Body of pancreas (tissue), 4 donors: ENCODE measurements around the gene ABHD8.
A peak's percentile ranks its signal among the peaks of the same experiment; 100 is the strongest.

Experiments used
- CTCF ChIP-seq, 7 experiments: fragments of 450-650 bp in 4 of 7; fragments of 200-600 bp in 3 of 7; sonication (generic) in 3 of 7; IDR thresholded peaks; one replicate each; pipeline ENCODE4 v1.5.1; 2016 to 2019; ENCODE audit warnings: antibody characterized with exemption in 7 of 7
- POLR2A ChIP-seq, 3 donors: fragments of 450-650 bp; IDR thresholded peaks; one replicate each; pipeline ENCODE4 v1.6.1; 2016; ENCODE audit warnings: antibody characterized with exemption in 3 of 3, mild to moderate bottlenecking in 2 of 3

DNA sequence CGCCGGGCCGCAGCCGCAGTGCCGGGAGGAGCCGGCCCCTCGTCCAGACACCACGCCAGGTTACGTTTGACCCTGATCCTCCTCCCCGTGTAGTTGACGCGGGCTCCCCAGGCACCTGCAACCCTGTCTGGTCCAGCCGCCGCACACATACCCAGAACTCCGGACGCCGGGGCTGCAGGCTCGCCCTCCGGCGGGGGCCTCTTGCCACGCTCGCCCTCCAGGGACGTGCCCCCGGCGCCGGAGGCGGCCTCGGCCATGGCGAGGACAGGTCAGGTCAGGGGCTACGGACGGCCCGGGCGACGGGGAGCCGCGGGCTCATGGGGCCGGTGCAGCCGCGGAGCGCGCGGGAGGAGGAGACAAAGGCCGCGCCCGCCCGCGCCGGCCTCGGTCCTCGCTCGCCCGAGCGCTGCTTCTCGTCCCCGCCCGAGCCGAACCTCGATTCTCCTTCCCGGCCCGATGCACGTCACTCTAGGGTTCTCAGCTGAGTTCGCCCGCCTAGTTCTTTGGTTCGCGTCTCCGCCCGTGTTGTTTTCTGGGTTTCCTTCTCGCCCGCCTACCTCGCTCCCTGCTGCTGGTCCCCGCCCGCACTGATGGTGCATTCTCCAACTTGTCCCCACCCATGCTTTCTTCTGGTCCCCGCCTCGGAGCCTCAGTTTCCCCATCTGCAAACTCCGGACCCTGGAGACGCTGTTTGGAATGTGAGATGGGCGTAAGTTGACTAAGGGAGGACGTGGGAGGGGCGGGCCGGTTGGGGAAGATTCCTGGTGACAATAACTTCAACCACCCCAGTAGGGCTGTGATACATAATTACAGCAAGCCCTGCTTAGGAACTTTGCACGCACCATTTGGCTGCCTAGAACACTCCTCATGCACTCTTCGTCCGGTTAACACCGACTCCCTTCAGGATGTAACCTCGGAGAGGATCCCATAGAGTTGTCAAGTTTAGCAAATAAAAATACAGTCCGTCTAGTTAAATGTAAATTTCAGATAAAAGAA lies 31.5 kb upstream of the ABHD8 start, which contains the start of gene ANO8:
- TF ChIP-seq CTCF (IDR thresholded peaks at IDR 0.05) (peak in 1 of 7 experiments; percentile 5), POLR2A (IDR thresholded peaks at IDR 0.05) (no peak)
